Liver (tissue), 3 donors: ENCODE results near the gene EHBP1.

ENCODE experiments used
- FOXA1 ChIP-seq: IDR thresholded peaks from 2 replicates; pipeline ENCODE4 v1.6.1; 2016; ENCODE audit warnings: antibody characterized with exemption
- GABPA ChIP-seq, 2 donors: IDR thresholded peaks in 1 of 2; conservative IDR thresholded peaks in 1 of 2; 2 replicates each; pipeline ENCODE4 v1.6.1; 2016; ENCODE audit warnings: antibody characterized with exemption in 2 of 2, mild to moderate bottlenecking in 1 of 2, moderate library complexity in 1 of 2
- RXRA ChIP-seq, 2 donors: IDR thresholded peaks; 2 replicates each; pipeline ENCODE4 v1.6.1; 2017 to 2018; ENCODE audit warnings: antibody characterized with exemption in 2 of 2, mild to moderate bottlenecking in 1 of 2
- SP1 ChIP-seq: IDR thresholded peaks from 2 replicates; pipeline ENCODE4 v1.6.1; 2018; ENCODE audit warnings: antibody characterized with exemption, mild to moderate bottlenecking
- TAF1 ChIP-seq: conservative IDR thresholded peaks from 2 replicates; pipeline ENCODE4 v1.6.1; 2016; ENCODE audit warnings: antibody characterized with exemption, mild to moderate bottlenecking
- TF ChIP-seq, protein P1 (sequence below): fragments of 150-350 bp; IDR thresholded peaks from 2 replicates; pipeline ENCODE4 v1.5.1; 2017; ENCODE audit warnings: improper control_type of control experiment, low read depth, low read length; ENCODE audit not compliant: missing input control
- TF ChIP-seq, protein P2 (sequence below): IDR thresholded peaks from 2 replicates; pipeline ENCODE4 v1.6.1; 2016; ENCODE audit warnings: antibody characterized with exemption
- donor health status: healthy.
- donor health status: healthy.

DNA sequence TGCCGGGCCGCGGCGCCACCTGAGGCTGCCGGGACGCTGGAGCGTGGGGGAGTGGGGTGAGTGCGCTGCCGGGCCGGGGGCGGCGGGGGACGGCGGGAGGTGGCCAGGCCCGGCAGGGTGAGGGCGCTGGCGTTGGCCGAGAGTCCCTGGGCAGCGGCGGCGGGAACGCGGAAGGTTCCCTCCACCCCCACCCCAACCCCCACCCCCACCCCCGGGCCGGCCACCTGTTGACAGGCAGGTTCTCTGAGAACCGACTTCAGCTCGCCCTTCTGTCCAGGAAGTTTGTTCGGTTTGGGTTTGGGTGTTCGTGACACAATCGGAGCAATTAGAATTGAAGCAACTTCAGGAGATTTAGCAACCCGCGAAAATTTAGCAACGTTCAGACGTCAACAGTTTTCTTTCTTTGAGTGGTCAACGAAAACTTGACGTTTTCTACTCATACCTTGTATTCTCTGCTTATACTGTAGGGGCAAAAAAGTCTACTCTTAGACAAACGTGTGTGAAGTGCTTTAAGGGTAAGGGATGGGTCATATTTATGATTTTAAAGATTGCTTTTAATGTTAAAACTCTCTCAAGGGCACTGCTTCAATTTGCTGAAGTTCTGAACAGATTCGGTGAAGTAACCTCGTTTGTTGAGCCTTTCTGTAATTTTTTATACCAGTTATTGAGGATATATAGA, 354.4 kb downstream of the EHBP1 start:
- TF ChIP-seq, protein P1, sequence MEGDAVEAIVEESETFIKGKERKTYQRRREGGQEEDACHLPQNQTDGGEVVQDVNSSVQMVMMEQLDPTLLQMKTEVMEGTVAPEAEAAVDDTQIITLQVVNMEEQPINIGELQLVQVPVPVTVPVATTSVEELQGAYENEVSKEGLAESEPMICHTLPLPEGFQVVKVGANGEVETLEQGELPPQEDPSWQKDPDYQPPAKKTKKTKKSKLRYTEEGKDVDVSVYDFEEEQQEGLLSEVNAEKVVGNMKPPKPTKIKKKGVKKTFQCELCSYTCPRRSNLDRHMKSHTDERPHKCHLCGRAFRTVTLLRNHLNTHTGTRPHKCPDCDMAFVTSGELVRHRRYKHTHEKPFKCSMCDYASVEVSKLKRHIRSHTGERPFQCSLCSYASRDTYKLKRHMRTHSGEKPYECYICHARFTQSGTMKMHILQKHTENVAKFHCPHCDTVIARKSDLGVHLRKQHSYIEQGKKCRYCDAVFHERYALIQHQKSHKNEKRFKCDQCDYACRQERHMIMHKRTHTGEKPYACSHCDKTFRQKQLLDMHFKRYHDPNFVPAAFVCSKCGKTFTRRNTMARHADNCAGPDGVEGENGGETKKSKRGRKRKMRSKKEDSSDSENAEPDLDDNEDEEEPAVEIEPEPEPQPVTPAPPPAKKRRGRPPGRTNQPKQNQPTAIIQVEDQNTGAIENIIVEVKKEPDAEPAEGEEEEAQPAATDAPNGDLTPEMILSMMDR: no peak
- TF ChIP-seq, protein P2, sequence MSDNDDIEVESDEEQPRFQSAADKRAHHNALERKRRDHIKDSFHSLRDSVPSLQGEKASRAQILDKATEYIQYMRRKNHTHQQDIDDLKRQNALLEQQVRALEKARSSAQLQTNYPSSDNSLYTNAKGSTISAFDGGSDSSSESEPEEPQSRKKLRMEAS: no peak
- no peak for TF ChIP-seq GABPA (IDR thresholded peaks at IDR 0.05 in 1 of 2, conservative IDR thresholded peaks at IDR 0.05 in 1 of 2)
- TF ChIP-seq SP1: no peak
- TF ChIP-seq FOXA1: no peak
- TF ChIP-seq TAF1: no peak
- no peak for TF ChIP-seq RXRA (IDR thresholded peaks at IDR 0.05)
